AG09319 (cell line): ENCODE measurements around the gene OR2T1.
"Not testable (repeated sequence)": the region's sequence is repeated elsewhere in the genome, so short reads cannot be mapped to it uniquely, and the experiment has no call there.

Experiments
- DNase-seq: peaks from one replicate; pipeline ENCODE4 v3.0.0-alpha.2; 2010; ENCODE audit warnings: low read depth; ENCODE audit errors: extremely low read depth

Gene OR2T1

DNA sequence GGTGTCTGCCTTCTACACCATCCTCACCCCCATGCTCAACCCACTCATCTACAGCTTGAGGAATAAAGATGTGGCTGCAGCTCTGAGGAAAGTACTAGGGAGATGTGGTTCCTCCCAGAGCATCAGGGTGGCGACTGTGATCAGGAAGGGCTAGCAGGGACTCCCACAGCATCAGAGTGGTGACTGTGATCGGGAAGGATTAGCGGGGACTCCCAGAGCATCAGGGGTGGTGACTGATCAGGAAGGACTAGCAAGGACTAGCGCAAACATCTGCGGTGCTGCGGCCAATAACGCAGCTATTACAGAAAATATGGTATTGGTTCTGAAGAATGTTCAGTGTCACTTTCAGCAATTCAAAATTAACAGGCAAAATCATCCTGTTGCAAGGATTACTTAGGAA lies 50.8 kb downstream of the OR2T1 start:
- DNase-seq: not testable (repeated sequence)

DNA sequence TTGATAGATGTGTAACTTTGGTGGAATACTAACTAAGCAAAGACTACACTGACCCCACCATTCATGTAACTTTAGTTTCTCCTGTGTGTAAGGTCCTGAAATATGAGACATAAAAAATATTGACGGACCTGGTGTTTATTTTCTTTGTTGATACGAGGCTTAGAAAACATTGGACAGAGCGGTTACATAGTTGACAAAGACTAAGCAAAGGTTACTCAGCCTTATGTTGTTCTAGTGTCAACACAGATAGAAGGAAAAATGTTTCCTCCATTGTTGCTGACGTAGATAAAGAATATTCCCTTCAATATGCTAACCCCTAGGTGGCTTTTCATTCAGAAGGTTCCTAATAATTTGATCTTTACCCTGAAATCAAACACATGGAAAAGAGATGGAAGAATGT lies 52.2 kb downstream of the OR2T1 start:
- DNase-seq: not testable (repeated sequence)

GRCh38 chr1:248456635-248457034 lies 53.8 kb downstream of the OR2T1 start:
- DNase-seq: not testable (repeated sequence)
